Measurements from ENCODE around the gene ZCCHC24. TPM values are rescaled to one million over a fixed set of nuclear protein-coding genes. Genes with fewer than 3 reads are reported as not detected.
"Not testable (repeated sequence)": the region's sequence is repeated elsewhere in the genome, so short reads cannot be mapped to it uniquely, and the experiment has no call there.

Gene ZCCHC24
- total RNA-seq, 4 donors from 2014 or later: 32.8 to 122 (median 37.7) TPM

- TF ChIP-seq CTCF (IDR thresholded peaks at IDR 0.05): no peak
- DNase-seq: no peak
Measured at GRCh38 chr10:79447911-79448731, 2.7 kb upstream of the ZCCHC24 start.

DNA sequence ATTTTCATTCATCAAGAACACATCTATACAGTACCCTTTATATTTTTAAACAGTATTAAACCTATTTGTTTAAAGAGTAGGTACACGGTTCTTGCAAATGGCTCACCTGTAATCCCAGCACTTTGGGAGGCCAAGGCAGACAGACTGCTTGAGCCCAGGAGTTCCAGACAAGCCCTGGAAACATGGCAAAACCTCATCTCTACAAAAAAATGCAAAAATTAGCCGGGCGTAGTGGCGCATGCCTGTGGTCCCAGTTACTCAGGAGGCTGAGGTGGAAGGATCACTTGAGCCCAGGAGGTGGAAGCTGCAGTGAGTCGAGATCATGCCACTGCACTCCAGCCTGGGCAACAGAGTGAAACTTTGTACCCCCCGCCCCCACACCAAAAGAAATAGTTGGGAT is 1.8 kb upstream of the ZCCHC24 start:
- H3K4me1 ChIP-seq; intact Hi-C loops (cut with DNase I; ENCODE audit: low total_unique reads); H3K27me3 ChIP-seq; H3K4me3 ChIP-seq; DNase-seq; H3K9me3 ChIP-seq; H3K36me3 ChIP-seq: not testable (repeated sequence)
- H3K27ac ChIP-seq: peak overlapping the region; percentile 95 to 99

More at GRCh38 chr10:79447911-79448731, 2.7 kb upstream of the ZCCHC24 start:
- H3K9me3 ChIP-seq: no peaks in the 10 kb centered on the region
- H3K27me3 ChIP-seq: no peaks in the 10 kb centered on the region
- no peaks in the 10 kb centered on the region for H3K36me3 ChIP-seq
- intact Hi-C loops (cut with DNase I; ENCODE audit: low total_unique reads): no loop called here
- no peak overlapping the region for H3K27ac ChIP-seq
- H3K4me3 ChIP-seq: no peak overlapping the region
- no peaks in the 10 kb centered on the region for H3K4me1 ChIP-seq

GRCh38 chr10:79446758-79447084 is 1.3 kb upstream of the ZCCHC24 start:
- intact Hi-C loops (cut with DNase I; ENCODE audit: low total_unique reads): no loop called here
- Histone ChIP-seq H3K36me3 (no peaks in the 10 kb centered on the region), H3K4me1 (peaks cover 0 to 11% of the 10 kb centered on the region in 2 donors), H3K4me3 (peak overlapping the region; percentile 57 to 92), H3K27me3 (no peaks in the 10 kb centered on the region), H3K9me3 (no peaks in the 10 kb centered on the region), H3K27ac (peak overlapping the region; percentile 95 to 99)
- DNase-seq: peak in 1 of 2 donors; percentile 76
- TF ChIP-seq CTCF (IDR thresholded peaks at IDR 0.05) (no peak), POLR2A (IDR thresholded peaks at IDR 0.05) (no peak)

DNA sequence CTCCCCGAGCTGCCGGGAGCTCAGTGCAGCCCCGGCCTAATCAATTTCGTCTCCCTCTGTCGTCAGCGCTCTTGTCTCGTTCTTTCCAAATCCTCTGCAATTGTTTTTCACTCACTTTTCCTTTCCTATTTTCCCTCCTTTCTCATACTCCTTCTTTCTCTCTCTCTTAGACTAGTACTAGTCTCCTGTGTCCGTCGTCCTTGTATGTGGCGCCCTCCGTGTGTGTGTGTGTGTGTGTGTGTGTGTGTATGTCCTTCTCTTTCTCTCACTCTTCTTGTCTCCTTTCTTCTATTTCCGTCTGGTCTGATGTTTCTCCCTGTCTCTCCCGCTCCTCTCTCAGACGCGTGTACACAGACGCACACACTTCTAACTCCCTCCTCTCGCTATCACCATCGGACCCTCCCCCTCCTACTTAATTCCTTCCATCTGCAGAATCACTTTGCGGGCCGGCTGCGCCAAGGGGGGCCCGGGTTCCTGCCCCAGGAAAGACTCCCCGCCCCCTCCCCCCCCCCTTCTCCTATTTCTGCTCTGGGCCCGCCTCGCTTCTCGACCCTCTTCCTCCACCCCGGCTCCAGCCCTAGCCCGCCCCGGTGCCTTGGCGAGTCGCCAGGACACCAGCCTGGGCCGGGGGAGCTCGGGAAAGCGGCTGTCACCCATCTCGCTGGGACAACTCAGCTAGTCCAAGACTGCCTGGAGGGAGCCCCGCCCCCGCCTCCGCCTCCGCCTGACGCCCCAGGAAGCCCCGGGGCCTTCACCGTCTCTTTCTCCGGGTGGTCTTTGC is 743 bp upstream of the ZCCHC24 start:
- Histone ChIP-seq H3K4me1 (peaks cover 0 to 11% of the 10 kb centered on the region in 2 donors), H3K36me3 (no peaks in the 10 kb centered on the region), H3K27me3 (no peaks in the 10 kb centered on the region), H3K4me3 (peak overlapping the region; percentile 57 to 92), H3K27ac (peak overlapping the region; percentile 95 to 99), H3K9me3 (no peaks in the 10 kb centered on the region)
- intact Hi-C loops (cut with DNase I; ENCODE audit: low total_unique reads): loop anchor here (2.0 kb wide), 1 partner anchor 47 kb away; no protein-coding TSS in a partner anchor
- DNase-seq: peak; percentile 66 to 73
- peak in 1 of 2 donors; percentile 45 for TF ChIP-seq POLR2A (IDR thresholded peaks at IDR 0.05)
- TF ChIP-seq CTCF (IDR thresholded peaks at IDR 0.05): peak in 1 of 4 experiments; percentile 11

DNA sequence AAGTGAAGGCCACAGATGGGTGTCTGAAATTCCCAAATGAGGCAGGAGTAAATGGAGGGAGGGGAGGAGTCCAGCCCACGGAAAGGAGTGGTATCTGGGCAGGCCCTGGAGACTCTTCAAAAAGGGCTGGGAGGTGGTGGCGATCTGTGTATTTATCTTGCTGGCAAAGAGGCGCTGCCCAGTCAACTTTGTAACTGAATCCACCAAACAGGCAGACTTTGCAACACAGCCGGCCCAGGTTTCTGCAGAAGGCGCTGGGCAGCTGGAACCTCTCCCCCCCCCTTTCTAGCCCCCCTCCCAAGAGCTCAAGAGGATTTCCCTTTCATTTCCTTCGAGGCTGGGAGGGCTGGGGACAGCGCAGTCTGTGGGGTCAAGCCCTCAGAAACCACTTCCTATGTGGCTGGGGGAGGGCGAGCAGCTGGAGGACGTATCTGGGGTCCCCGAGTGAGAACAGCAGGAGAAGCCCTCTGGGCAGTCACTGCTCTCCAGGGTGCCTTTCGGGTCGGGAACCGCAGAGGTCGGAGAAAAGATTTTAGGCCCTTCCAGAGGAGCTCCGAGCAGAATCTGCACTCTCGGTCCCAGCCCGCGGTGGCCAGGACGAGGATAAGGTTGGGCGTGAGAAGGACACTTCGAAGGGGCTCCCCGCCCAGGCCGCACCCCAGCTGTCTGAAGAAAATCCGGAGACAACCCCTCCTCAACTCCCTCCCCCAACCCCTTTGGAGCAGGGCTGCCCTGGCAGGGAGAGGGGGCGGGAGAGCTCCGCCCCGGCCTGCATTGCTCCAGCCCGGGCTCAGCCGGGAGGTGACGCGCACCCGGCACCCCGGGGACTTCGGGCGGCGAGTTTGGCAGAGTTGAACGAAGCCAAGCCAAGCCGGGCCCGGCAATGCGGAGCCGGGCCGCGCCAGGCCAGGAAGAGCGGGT is 965 bp downstream of the ZCCHC24 start:
- Histone ChIP-seq H3K36me3 (no peaks in the 10 kb centered on the region), H3K4me3 (peak overlapping the region; percentile 57 to 92), H3K27ac (peak overlapping the region; percentile 95 to 99), H3K9me3 (no peaks in the 10 kb centered on the region), H3K27me3 (no peaks in the 10 kb centered on the region), H3K4me1 (peaks cover 0 to 21% of the 10 kb centered on the region in 2 donors)
- intact Hi-C loops (cut with DNase I; ENCODE audit: low total_unique reads): loop anchor here (2.0 kb wide), 1 partner anchor 46 kb away; no protein-coding TSS in a partner anchor
- no peak for TF ChIP-seq CTCF (IDR thresholded peaks at IDR 0.05)
- no peak for TF ChIP-seq POLR2A (IDR thresholded peaks at IDR 0.05)
- DNase-seq: peak; percentile 61 to 67
